Cardiac septum (tissue), 1 donor: ENCODE data around the gene EIF2S3B. TPM values are rescaled to one million over a fixed set of nuclear protein-coding genes. Genes with fewer than 3 reads are reported as not detected.

ENCODE experiments used
- DNase-seq: peaks from one replicate; pipeline ENCODE4 v3.0.0-alpha.2; 2020; ENCODE audit warnings: low spot score
- intact Hi-C: fragments of 100-400 bp; cut with DNase I; formaldehyde crosslinking; loops from one replicate; pipeline ENCODE4 v1.14.0; 2022
- total RNA-seq: library from RNA; stranded (reverse); fragmentation: NEBNext Ultra II Directional; extraction: Animal tissue kit (Norgen Biotek cat#: 25700); gene quantifications from one replicate; pipeline ENCODE4 v1.2.1, GENCODE V29; 2021
- donor health status: DM: no; HTN: no; CAD: no.

Gene EIF2S3B
- total RNA-seq, 1 donor from 2014 or later = 0.62 TPM

DNA sequence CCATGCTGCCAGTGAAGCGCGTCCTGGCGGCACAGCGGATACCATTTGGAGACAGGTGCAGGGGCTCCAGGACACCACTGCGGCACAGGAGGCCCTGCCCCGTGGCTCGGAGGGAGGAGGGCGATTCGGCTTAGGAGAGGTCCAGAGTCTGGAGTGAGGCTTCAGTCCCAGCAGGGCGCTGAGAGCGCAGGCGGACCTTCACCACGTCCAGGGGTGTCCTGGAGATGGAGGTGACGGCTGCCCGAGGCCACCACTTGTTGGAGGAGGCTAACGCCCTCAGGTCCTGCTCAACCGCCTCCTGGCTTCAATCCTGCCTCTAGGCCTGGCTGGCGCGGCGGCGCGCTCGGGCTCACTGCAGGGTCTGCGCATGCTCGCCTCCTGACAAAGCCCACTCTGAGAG, 45.7 kb downstream of the EIF2S3B start:
- no peak for DNase-seq

DNA sequence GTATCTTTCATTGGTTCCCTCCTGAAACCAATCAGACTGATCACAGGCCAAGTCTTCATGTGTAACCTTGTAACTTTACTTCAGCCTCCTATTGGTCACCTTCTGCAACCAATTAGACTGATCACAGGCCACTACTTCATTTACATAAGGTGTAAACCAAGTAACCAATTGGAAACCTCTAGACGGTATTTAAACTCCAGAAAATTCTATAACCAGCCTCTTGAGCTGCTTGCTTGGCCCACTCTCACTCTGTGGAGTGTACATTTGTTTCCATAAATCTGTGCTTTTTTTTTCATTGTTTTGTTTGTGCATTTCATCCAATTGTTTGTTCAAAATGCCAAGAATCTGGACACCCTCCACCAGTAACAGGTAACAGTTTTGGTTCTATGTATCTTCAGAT, 47.5 kb downstream of the EIF2S3B start:
- intact Hi-C loops = no loop called here
- DNase-seq = no peak

More for the DNA sequence above, 45.7 kb downstream of the EIF2S3B start:
- intact Hi-C loops = no loop called here

DNA sequence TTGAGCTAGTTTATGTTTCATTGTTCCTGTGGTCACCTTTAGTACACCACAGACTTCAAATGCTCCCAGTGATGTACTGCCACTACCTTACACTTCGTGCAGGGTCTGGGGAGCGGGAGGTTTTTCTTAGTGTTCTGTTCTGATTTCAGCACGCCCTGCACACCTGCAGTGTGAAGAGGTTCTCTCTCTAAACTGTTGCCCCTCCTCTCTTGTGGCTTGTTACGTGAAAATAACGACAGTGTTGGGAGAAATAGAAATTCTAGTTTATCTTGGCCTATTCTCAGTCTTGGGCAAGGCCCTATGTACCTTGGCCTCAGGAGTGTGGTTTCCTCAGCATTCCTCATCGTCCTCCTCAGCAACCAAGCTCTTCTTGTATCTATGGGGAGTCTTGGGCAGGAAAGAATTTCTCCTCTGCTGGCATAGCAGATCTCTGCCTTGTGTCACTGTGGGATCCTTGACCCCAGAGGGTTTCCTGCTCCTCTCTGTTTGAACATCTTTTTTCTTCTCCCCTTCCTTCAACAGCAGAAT, 48.6 kb downstream of the EIF2S3B start:
- no peak for DNase-seq
- intact Hi-C loops = no loop called here

DNA sequence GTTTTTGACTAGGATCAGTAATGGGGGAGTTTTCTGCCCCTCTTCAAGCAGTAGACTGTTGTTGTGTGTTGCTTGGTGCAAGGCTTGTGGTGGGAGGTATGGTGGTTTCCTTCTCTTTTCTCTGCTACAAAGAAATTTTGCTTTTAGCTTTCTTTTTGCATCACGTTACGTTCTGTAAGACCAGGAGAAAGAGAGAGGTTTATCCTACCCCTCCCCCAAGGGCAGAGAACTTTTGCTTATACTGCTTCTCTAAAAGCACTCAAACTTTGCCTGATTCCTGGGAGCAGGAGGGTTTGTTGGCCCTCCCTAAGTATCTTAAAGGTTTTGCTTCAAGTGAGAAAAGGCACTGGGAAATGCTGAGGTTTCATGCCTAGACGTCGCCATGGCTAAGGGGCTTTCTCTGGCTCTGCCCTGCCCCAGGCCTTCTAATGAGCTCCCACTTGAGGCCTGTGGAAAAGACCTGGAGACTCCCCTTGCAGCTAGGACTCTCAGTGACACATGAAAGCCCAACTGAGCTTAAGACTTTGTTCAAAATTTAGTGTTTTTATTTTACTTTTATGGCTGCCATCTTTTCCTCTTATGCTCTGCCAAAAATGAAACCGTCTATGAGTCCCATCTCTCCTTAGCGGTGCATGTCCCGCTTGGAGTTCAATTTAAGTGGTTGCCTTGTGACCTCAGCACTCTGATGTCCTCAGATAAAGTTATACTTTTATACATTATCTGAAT, 49.2 kb downstream of the EIF2S3B start:
- intact Hi-C loops = no loop called here
- no peak for DNase-seq

DNA sequence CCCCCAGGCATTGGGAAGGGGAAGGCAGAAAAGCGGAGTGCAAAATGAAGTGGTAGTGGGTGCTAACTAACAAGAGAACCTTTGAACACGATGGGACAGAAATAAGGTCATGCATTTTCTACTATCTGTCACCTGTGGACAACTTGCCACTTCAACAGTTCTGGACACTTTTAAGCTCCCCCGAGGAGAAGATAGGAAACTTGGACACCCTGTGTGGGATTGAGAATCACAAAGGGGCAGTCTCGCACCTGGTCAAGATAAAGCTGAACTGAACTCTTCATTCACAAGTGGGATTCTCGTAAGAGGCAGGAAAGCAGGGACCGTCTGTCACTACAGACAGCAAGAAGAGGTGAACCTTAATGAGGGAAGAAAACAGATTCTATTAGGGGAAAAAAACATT, 51.6 kb downstream of the EIF2S3B start:
- intact Hi-C loops = no loop called here
- no peak for DNase-seq

DNA sequence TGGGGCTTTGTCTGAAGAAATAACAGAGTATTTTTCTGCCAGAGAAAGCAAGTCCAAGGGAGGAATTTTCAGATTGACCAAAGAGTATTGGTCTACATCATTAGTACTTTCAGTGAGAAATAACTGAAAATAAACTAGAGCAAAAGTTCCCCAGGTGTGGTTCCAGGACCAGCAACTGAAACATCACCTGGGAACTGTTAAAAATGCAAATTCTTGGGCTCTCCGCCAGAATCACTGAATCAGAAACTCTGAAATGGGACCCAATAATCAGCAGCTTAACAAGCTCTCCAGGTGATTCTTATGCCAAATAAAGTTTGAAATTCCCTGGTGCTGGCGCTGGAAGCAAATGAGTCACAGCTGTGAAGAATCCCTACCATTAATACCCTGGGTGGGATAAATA, 52.1 kb downstream of the EIF2S3B start:
- no peak for DNase-seq
- intact Hi-C loops = no loop called here

Other genes starting within 250 kb of the EIF2S3B start
- gene KLRD1, start 198.0 kb upstream of the EIF2S3B start, total RNA-seq = 1.1 TPM
- 0.19 TPM for gene KLRK1, start 115.8 kb upstream of the EIF2S3B start, total RNA-seq
- gene KLRC4, start 96.1 kb upstream of the EIF2S3B start, total RNA-seq = not detected
- not detected for gene KLRC3, start 85.3 kb upstream of the EIF2S3B start, total RNA-seq
- not detected for gene KLRC2, start 69.9 kb upstream of the EIF2S3B start, total RNA-seq
- 0.16 TPM for gene KLRC1, start 52.5 kb upstream of the EIF2S3B start, total RNA-seq
- 11.7 TPM for gene MAGOHB, start 107.7 kb downstream of the EIF2S3B start, total RNA-seq
- gene STYK1, start 168.2 kb downstream of the EIF2S3B start, total RNA-seq = 0.16 TPM
- gene YBX3, start 217.4 kb downstream of the EIF2S3B start, total RNA-seq = 998 TPM